H9 (cell line): ENCODE results near the gene PCCA. TPM values are rescaled to one million over a fixed set of nuclear protein-coding genes. Genes with fewer than 3 reads are reported as not detected.

Source experiments
- DNase-seq: peaks from one replicate; pipeline ENCODE4 v3.0.0-alpha.2; 2017
- H2AFZ ChIP-seq: one replicate; pipeline ENCODE4 v1.6.1; 2013; ENCODE audit warnings: mild to moderate bottlenecking, low read length, control low read depth, moderate library complexity
- H2AK5ac ChIP-seq: 2 replicates; pipeline ENCODE4 v1.6.1; 2013; ENCODE audit warnings: low read length, control low read depth, mixed read lengths; ENCODE audit not compliant: insufficient read length
- H2BK120ac ChIP-seq: one replicate; pipeline ENCODE4 v1.6.1; 2013; ENCODE audit warnings: low read depth, mild to moderate bottlenecking, low read length, control low read depth, inconsistent platforms; ENCODE audit not compliant: poor library complexity, severe bottlenecking
- H2BK12ac ChIP-seq: 2 replicates; pipeline ENCODE4 v1.6.1; 2013; ENCODE audit warnings: low read length, control low read depth, mixed read lengths, low read depth; ENCODE audit not compliant: insufficient read length
- H2BK15ac ChIP-seq: 2 replicates; pipeline ENCODE4 v1.6.1; 2013; ENCODE audit warnings: low read depth, low read length, control low read depth
- H2BK20ac ChIP-seq: one replicate; pipeline ENCODE4 v1.6.1; 2013; ENCODE audit warnings: low read depth, mild to moderate bottlenecking, low read length, control low read depth, inconsistent platforms; ENCODE audit not compliant: poor library complexity, severe bottlenecking
- H2BK5ac ChIP-seq: 2 replicates; pipeline ENCODE4 v1.6.1; 2013; ENCODE audit warnings: low read length, control low read depth, mixed read lengths; ENCODE audit not compliant: insufficient read length
- H3K14ac ChIP-seq: 2 replicates; pipeline ENCODE4 v1.6.1; 2013; ENCODE audit warnings: low read length, control low read depth; ENCODE audit not compliant: insufficient read depth
- H3K18ac ChIP-seq: 2 replicates; pipeline ENCODE4 v1.6.1; 2013; ENCODE audit warnings: low read depth, mild to moderate bottlenecking, mixed read lengths, low read length, control low read depth; ENCODE audit not compliant: insufficient read length
- H3K23ac ChIP-seq: 2 replicates; pipeline ENCODE4 v1.6.1; 2013; ENCODE audit warnings: low read length, control low read depth, mixed read lengths, low read depth; ENCODE audit not compliant: insufficient read length
- H3K23me2 ChIP-seq: 2 replicates; pipeline ENCODE4 v1.6.1; 2013; ENCODE audit warnings: low read depth, mild to moderate bottlenecking, mixed read lengths, low read length, control low read depth; ENCODE audit not compliant: insufficient read length, poor library complexity, severe bottlenecking
- H3K27ac ChIP-seq: 2 replicates; pipeline ENCODE4 v1.5.1; 2013; ENCODE audit warnings: low read length, control low read depth, mixed read lengths, low read depth; ENCODE audit not compliant: insufficient read length
- H3K27me3 ChIP-seq: 2 replicates; pipeline ENCODE4 v1.6.1; 2013; ENCODE audit warnings: low read length, control low read depth, inconsistent platforms; ENCODE audit not compliant: insufficient read depth
- H3K4ac ChIP-seq: 2 replicates; pipeline ENCODE4 v1.6.1; 2013; ENCODE audit warnings: low read depth, mild to moderate bottlenecking, control low read depth, inconsistent platforms, low read length, moderate library complexity
- H3K4me1 ChIP-seq: 2 replicates; pipeline ENCODE4 v1.6.1; 2013; ENCODE audit warnings: low read length, control low read depth, inconsistent platforms; ENCODE audit not compliant: insufficient read depth
- H3K4me2 ChIP-seq: 2 replicates; pipeline ENCODE4 v1.6.1; 2013; ENCODE audit warnings: low read length, control low read depth, mixed read lengths; ENCODE audit not compliant: insufficient read length, insufficient read depth
- H3K56ac ChIP-seq: 2 replicates; pipeline ENCODE4 v1.6.1; 2013; ENCODE audit warnings: low read depth, mild to moderate bottlenecking, mixed read lengths, low read length, control low read depth; ENCODE audit not compliant: insufficient read length
- H3K79me1 ChIP-seq: 2 replicates; pipeline ENCODE4 v1.6.1; 2013; ENCODE audit warnings: low read depth, mild to moderate bottlenecking, moderate library complexity, low read length, control low read depth, inconsistent platforms; ENCODE audit not compliant: insufficient read depth, poor library complexity, severe bottlenecking
- H3K79me2 ChIP-seq: 2 replicates; pipeline ENCODE4 v1.6.1; 2013; ENCODE audit warnings: low read length, control low read depth, inconsistent platforms; ENCODE audit not compliant: insufficient read depth
- H3K9ac ChIP-seq: 2 replicates; pipeline ENCODE4 v1.6.1; 2013; ENCODE audit warnings: low read length, control low read depth, mixed read lengths; ENCODE audit not compliant: insufficient read length; ENCODE audit errors: extremely low read depth
- H3K9me3 ChIP-seq: one replicate; pipeline ENCODE4 v1.6.1; 2013; ENCODE audit warnings: low read depth, low read length, inconsistent platforms; ENCODE audit not compliant: control insufficient read depth
- H3T11ph ChIP-seq: one replicate; pipeline ENCODE4 v1.6.1; 2013; ENCODE audit warnings: mild to moderate bottlenecking, low read length, control low read depth, inconsistent platforms
- H4K20me1 ChIP-seq: one replicate; pipeline ENCODE4 v1.6.1; 2013; ENCODE audit not compliant: control insufficient read depth, insufficient read length, insufficient read depth
- H4K5ac ChIP-seq: 2 replicates; pipeline ENCODE4 v1.6.1; 2013; ENCODE audit warnings: low read depth, mild to moderate bottlenecking, mixed read lengths, low read length, control low read depth; ENCODE audit not compliant: insufficient read length
- H4K8ac ChIP-seq: replicated peaks from 2 replicates; pipeline ENCODE4 v1.6.1; 2013; ENCODE audit warnings: low read length, control low read depth, mixed read lengths, low read depth; ENCODE audit not compliant: insufficient read length
- H4K91ac ChIP-seq: 2 replicates; pipeline ENCODE4 v1.6.1; 2013; ENCODE audit warnings: low read depth, mild to moderate bottlenecking, moderate library complexity, mixed read lengths, low read length, control low read depth; ENCODE audit not compliant: insufficient read length
- H3K27ac Mint-ChIP-seq, 3 experiments: 2 replicates in 2 of 3; 3 replicates in 1 of 3; pipeline ENCODE4 v1.8.0; 2020 to 2021; ENCODE audit warnings: mixed read lengths in 3 of 3, mild to moderate bottlenecking in 1 of 3, moderate library complexity in 1 of 3
- H3K27me3 Mint-ChIP-seq: 2 replicates; pipeline ENCODE4 v1.8.0; 2021; ENCODE audit warnings: low read depth, mild to moderate bottlenecking, moderate library complexity, mixed read lengths
- H3K36me3 Mint-ChIP-seq, 3 experiments: 2 replicates in 2 of 3; 3 replicates in 1 of 3; pipeline ENCODE4 v1.8.0; 2020 to 2021; ENCODE audit warnings: low read depth in 3 of 3, mixed read lengths in 3 of 3; ENCODE audit not compliant: insufficient read depth in 1 of 3
- H3K4me1 Mint-ChIP-seq, 2 experiments: 2 replicates each; pipeline ENCODE4 v1.8.0; 2020; ENCODE audit warnings: mixed read lengths in 2 of 2
- H3K4me3 Mint-ChIP-seq, 2 experiments: 2 replicates in 1 of 2; 3 replicates in 1 of 2; pipeline ENCODE4 v1.8.0; 2020 to 2021; ENCODE audit warnings: mild to moderate bottlenecking in 2 of 2, mixed read lengths in 2 of 2, moderate library complexity in 1 of 2
- H3K9me3 Mint-ChIP-seq, 2 experiments: 2 replicates in 1 of 2; 3 replicates in 1 of 2; pipeline ENCODE4 v1.8.0; 2020; ENCODE audit warnings: mild to moderate bottlenecking in 2 of 2, mixed read lengths in 2 of 2, moderate library complexity in 1 of 2
- WGBS: extraction: QIAGEN DNeasy Blood & Tissue Kit; methylation state at CpG from one replicate; pipeline ENCODE4 v1.1.7; 2013; ENCODE audit warnings: missing lambda C conversion rate, low lambda C conversion rate, mixed read lengths; ENCODE audit not compliant: insufficient read length; ENCODE audit errors: extremely low coverage; 5-methylcytosine and 5-hydroxymethylcytosine counted together
- total RNA-seq: library from RNA; stranded (reverse); gene quantifications from 2 replicates; pipeline ENCODE4 v1.2.1, GENCODE V29; 2021
- TF ChIP-seq, protein P1 (sequence below): fragments of 200-600 bp; sonication (generic); conservative IDR thresholded peaks from 3 replicates; pipeline ENCODE4 v1.8.0; 2021; ENCODE audit warnings: antibody characterized with exemption, mild to moderate bottlenecking

The PCCA gene
- total RNA-seq, 1 experiment from 2014 or later: 56.5 TPM

DNA sequence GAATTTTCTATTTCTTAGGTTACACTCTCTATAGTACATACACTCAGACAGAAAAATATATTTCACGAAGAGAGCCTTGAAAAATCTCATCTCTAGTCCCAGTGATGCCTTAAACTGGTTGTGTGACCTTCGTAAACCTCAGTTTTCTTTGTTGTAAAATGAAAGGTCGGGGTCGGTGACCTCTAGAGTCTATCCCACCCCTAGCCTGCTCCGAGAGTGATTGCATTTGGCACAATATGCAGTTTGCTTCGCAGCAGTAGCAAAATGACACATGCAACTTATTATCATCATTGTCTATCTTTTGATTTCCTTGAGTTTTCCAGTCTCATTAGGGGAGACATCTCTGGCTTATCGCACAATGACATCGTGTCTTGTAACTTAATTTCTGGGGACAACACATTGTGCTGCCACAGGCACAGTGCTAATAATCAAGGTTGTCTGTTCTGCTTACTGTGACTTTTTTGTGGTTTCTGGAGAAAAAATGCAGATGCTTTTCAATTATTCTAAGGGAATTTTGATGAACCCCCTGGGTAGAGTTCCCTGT is 384.7 kb downstream of the PCCA start:
- Histone ChIP-seq H2BK15ac (no peak overlapping the region), H2BK20ac (no peak overlapping the region), H4K20me1 (no peaks in the 10 kb centered on the region), H3K4me2 (no peak overlapping the region), H4K5ac (no peak overlapping the region), H2AFZ (no peak overlapping the region), H3K9me3 (no peaks in the 10 kb centered on the region), H4K91ac (no peak overlapping the region), H3K18ac (no peak overlapping the region), H3K4me1 (peaks cover 5% of the 10 kb centered on the region; the same call in 1 of the 2 replicates), H3T11ph (no peak overlapping the region), H3K27ac (no peak overlapping the region), H3K79me2 (no peaks in the 10 kb centered on the region), H2BK5ac (no peak overlapping the region), H3K14ac (no peak overlapping the region), H3K23me2 (no peaks in the 10 kb centered on the region), H3K79me1 (no peaks in the 10 kb centered on the region), H3K9ac (no peak overlapping the region), H3K4ac (no peak overlapping the region), H3K27me3 (no peaks in the 10 kb centered on the region), H3K23ac (no peak overlapping the region), H2BK12ac (no peak overlapping the region), H2BK120ac (no peak overlapping the region), H2AK5ac (no peak overlapping the region), H3K56ac (no peak overlapping the region), H4K8ac (no peak overlapping the region)
- no peak for DNase-seq
- peak overlapping the region in 1 of 3 experiments; percentile 20; a peak in 2 of 7 replicates for H3K27ac Mint-ChIP-seq
- TF ChIP-seq, protein P1, sequence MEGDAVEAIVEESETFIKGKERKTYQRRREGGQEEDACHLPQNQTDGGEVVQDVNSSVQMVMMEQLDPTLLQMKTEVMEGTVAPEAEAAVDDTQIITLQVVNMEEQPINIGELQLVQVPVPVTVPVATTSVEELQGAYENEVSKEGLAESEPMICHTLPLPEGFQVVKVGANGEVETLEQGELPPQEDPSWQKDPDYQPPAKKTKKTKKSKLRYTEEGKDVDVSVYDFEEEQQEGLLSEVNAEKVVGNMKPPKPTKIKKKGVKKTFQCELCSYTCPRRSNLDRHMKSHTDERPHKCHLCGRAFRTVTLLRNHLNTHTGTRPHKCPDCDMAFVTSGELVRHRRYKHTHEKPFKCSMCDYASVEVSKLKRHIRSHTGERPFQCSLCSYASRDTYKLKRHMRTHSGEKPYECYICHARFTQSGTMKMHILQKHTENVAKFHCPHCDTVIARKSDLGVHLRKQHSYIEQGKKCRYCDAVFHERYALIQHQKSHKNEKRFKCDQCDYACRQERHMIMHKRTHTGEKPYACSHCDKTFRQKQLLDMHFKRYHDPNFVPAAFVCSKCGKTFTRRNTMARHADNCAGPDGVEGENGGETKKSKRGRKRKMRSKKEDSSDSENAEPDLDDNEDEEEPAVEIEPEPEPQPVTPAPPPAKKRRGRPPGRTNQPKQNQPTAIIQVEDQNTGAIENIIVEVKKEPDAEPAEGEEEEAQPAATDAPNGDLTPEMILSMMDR: no peak
- no peaks in the 10 kb centered on the region for H3K9me3 Mint-ChIP-seq
- no peak overlapping the region; a peak in 1 of 5 replicates for H3K4me3 Mint-ChIP-seq
- peaks cover 2% of the 10 kb centered on the region; the same call in 1 of the 2 replicates for H3K27me3 Mint-ChIP-seq
- H3K4me1 Mint-ChIP-seq: peaks cover 51 to 53% of the 10 kb centered on the region in 2 experiments
- peaks cover 0 to 4% (median 1%) of the 10 kb centered on the region in 3 experiments; a peak in 1 of 7 replicates for H3K36me3 Mint-ChIP-seq
- no CpG with 5 or more reads among the region's 8 CpGs for WGBS
